Testis (tissue), 3 donors: ENCODE data around the gene CMTM4. TPM values are rescaled to one million over a fixed set of nuclear protein-coding genes. Genes with fewer than 3 reads are reported as not detected.
"Not testable (repeated sequence)": the region's sequence is repeated elsewhere in the genome, so short reads cannot be mapped to it uniquely, and the experiment has no call there.

ENCODE experiments used
- DNase-seq: peaks from one replicate; pipeline ENCODE4 v3.0.0-alpha.2; 2019
- H3K27ac ChIP-seq, 2 donors: fragments of 200-600 bp; sonication (generic); one replicate each; pipeline ENCODE4 v1.5.1; 2019
- H3K27me3 ChIP-seq: fragments of 200-600 bp; sonication (generic); one replicate; pipeline ENCODE4 v1.5.1; 2019
- H3K36me3 ChIP-seq: fragments of 200-600 bp; sonication (generic); one replicate; pipeline ENCODE4 v1.5.1; 2017; ENCODE audit warnings: low read depth; ENCODE audit errors: missing control alignments
- H3K4me1 ChIP-seq: fragments of 200-600 bp; sonication (generic); one replicate; pipeline ENCODE4 v1.5.1; 2019
- H3K4me3 ChIP-seq, 2 donors: fragments of 200-600 bp; sonication (generic); one replicate each; pipeline ENCODE4 v1.5.1; 2017 to 2019
- H3K9me3 ChIP-seq: fragments of 200-600 bp; sonication (generic); one replicate; pipeline ENCODE4 v1.5.1; 2017
- POLR2A ChIP-seq: fragments of 450-650 bp; IDR thresholded peaks from one replicate; pipeline ENCODE4 v1.6.1; 2017; ENCODE audit warnings: antibody characterized with exemption, mild to moderate bottlenecking, moderate library complexity
- WGBS, 2 donors: methylation state at CpG; one replicate each; pipeline ENCODE4 v1.1.5; 2018; 5-methylcytosine and 5-hydroxymethylcytosine counted together
- intact Hi-C: fragments of 100-400 bp; cut with DNase I; formaldehyde crosslinking; loops from one replicate; pipeline ENCODE4 v1.15.1; 2023; ENCODE audit warnings: low total_unique reads
- polyA plus RNA-seq: library from polyadenylated mRNA; stranded (reverse); fragments of 350-450 nt; fragmentation: Illumina TruSeq; extraction: RNeasy Lipid Tissue Mini Kit (QIAGEN cat#74804); gene quantifications from one replicate; pipeline ENCODE4 v1.2.3, GENCODE V29; 2014; ENCODE audit warnings: low read depth, low replicate concordance; ENCODE audit not compliant: insufficient read depth
- total RNA-seq, 2 donors: library from RNA; depleted of rRNA; stranded (reverse); fragments of >200 nt; gene quantifications; one replicate each; pipeline ENCODE4 v1.2.3, GENCODE V29; 2016
- TF ChIP-seq, protein P1 (sequence below), 3 experiments: fragments of 450-650 bp in 2 of 3; fragments of 200-600 bp in 1 of 3; sonication (generic) in 1 of 3; IDR thresholded peaks; one replicate each; pipeline ENCODE4 v1.5.1; 2016 to 2019; ENCODE audit warnings: antibody characterized with exemption in 3 of 3, mild to moderate bottlenecking in 2 of 3, moderate library complexity in 1 of 3

Gene CMTM4
- total and polyA plus RNA-seq, 3 donors from 2014 or later, result 22.2 to 59.2 (median 50.9) TPM

DNA sequence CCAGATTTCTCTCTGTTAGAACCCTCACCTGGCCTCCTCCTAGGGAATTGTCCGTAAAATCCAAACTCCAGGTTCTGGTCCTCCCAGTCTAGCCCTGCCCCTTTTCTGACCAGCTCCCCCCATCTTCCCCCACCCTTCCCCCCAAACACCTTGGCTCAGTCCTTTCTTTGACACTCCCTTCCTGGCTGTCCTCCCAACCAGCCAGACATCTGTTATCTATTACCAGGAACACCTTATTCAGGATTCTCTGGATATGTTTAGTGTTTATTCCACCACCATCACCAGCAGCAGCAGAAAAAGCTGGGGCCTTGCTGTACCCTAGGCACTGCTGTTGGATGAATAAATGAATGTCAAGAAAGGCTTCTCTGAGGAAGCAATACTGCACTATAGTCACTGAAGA, 96.1 kb downstream of the CMTM4 start:
- no peaks in the 10 kb centered on the region for H3K9me3 ChIP-seq
- no peak overlapping the region for H3K4me3 ChIP-seq
- no peak overlapping the region for H3K27ac ChIP-seq
- H3K27me3 ChIP-seq, result no peaks in the 10 kb centered on the region
- WGBS, 2 donors, result 92 to 100% methylated on average over 1 of the region's 1 CpG
- peaks cover 9% of the 10 kb centered on the region for H3K4me1 ChIP-seq
- DNase-seq, result no peak
- TF ChIP-seq, protein P1, sequence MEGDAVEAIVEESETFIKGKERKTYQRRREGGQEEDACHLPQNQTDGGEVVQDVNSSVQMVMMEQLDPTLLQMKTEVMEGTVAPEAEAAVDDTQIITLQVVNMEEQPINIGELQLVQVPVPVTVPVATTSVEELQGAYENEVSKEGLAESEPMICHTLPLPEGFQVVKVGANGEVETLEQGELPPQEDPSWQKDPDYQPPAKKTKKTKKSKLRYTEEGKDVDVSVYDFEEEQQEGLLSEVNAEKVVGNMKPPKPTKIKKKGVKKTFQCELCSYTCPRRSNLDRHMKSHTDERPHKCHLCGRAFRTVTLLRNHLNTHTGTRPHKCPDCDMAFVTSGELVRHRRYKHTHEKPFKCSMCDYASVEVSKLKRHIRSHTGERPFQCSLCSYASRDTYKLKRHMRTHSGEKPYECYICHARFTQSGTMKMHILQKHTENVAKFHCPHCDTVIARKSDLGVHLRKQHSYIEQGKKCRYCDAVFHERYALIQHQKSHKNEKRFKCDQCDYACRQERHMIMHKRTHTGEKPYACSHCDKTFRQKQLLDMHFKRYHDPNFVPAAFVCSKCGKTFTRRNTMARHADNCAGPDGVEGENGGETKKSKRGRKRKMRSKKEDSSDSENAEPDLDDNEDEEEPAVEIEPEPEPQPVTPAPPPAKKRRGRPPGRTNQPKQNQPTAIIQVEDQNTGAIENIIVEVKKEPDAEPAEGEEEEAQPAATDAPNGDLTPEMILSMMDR (IDR thresholded peaks at IDR 0.05), result no peak
- no peak for TF ChIP-seq POLR2A
- H3K36me3 ChIP-seq, result no peaks in the 10 kb centered on the region
- intact Hi-C loops, result loop anchor here (10.0 kb wide), 1 partner anchor 116 kb away; no protein-coding TSS in a partner anchor

DNA sequence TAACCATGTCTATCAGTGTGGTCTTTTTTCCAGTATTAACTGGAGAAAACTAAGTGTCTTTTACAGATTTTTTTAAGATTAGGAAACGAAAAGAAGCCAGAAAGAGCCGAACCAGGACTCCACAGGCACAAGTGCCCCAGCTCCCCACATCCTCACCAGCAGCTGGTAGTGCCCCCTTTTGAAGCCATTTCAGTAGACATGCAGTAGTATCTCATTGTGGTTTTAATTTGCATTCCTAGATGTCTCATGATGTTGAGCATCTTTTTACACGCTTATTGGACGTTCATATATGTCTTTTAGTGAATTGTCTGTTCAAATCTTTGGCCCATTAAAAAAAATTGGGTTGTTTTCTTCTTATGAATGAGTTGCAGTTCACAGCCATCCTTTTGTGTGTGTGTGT, 96.8 kb downstream of the CMTM4 start:
- H3K9me3 ChIP-seq, result no peaks in the 10 kb centered on the region
- no peaks in the 10 kb centered on the region for H3K36me3 ChIP-seq
- no peak overlapping the region for H3K27ac ChIP-seq
- TF ChIP-seq POLR2A, result no peak
- TF ChIP-seq, protein P1 (IDR thresholded peaks at IDR 0.05), result no peak
- intact Hi-C loops, result loop anchor here (10.0 kb wide), 1 partner anchor 115 kb away; no protein-coding TSS in a partner anchor
- WGBS, 2 donors, result 84 to 93% methylated on average over 4 of the region's 4 CpGs
- no peaks in the 10 kb centered on the region for H3K27me3 ChIP-seq
- H3K4me1 ChIP-seq, result peaks cover 9% of the 10 kb centered on the region
- no peak overlapping the region for H3K4me3 ChIP-seq
- DNase-seq, result no peak

DNA sequence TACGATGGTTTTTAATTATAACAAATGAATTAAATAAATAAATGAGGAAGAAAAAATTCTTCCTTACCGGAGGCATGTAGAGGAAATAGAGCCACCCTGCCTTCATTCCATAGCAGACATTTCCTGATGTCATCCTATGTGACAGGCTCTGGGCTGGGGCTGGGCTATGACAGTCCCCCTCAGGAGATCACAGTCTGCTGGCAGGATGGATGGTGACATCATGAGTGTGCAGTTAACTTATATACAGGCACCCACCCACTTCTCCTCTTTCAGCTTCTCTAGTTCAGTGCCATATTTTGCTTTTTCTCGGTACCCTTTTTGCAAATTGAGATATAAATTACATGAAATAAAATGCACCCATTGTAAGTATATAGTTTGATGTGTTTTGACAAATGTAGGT, 98.4 kb downstream of the CMTM4 start:
- TF ChIP-seq, protein P1 (IDR thresholded peaks at IDR 0.05), result no peak
- TF ChIP-seq POLR2A, result no peak
- peaks cover under 1% of the 10 kb centered on the region for H3K4me1 ChIP-seq
- WGBS, 2 donors, result 87% methylated on average over 3 of the region's 3 CpGs
- no peaks in the 10 kb centered on the region for H3K27me3 ChIP-seq
- no peak overlapping the region for H3K27ac ChIP-seq
- no peaks in the 10 kb centered on the region for H3K36me3 ChIP-seq
- intact Hi-C loops, result no loop called here
- H3K4me3 ChIP-seq, result no peak overlapping the region
- no peaks in the 10 kb centered on the region for H3K9me3 ChIP-seq
- no peak for DNase-seq

DNA sequence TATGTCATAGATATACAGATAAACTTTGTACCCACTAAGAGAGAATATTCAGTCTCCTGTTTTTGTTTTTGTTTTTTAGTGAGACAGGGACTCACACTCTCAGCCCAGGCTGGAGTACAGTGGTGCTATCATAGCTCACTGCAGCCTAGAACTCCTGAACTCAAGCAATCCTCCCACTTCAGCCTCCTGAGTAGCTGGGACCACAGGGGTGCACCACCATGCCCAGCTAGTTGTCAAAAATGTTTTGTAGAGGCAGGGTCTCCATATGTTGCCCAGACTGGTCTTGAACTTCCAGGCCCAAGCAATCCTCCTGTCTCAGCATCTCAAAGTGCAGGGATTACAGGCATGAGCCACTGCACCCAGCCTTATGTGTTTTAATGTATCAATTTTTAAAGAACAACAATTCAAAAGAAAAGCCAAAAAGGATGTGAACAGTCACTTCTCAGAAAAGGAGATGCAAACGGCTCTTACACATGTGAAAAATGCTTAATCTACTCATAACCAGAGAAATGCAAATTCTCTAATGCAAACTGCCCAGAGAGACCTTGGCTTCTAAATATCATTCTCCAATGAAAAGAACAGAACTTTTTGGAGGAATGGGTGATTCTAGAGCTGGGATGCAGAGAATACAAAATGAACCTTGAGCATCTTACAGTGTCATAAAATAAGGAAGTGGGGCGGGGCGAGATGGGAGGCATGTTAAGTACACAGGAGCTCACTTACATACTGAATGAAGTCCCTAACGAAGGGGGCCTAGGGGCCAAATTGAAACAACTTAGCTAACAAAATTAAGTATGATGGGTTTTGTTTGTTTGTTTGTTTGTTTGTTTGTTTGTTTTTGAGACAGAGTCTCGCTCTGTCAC, 99.3 kb downstream of the CMTM4 start:
- intact Hi-C loops, result no loop called here

DNA sequence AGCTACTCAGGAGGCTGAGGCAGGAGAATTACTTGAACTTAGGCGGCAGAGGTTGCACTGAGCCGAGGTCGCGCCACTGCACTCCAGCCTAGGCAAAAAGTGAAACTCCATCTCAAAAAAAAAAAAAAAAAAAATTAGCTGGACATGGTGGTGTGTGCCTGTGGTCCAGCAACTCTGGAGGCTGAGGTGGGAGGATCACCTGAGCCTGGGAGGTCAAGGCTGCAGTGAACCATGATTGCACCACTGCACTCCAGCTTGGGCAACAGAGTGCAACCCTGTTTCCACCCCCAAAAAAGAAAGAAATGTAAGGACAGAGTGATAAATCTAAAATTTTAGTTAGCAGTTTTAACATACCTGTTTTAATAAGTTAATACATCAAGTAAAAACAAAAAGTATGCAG, 100.0 kb downstream of the CMTM4 start:
- WGBS, 2 donors, result 96 to 100% methylated on average over 4 of the region's 4 CpGs
- H3K4me1 ChIP-seq, H3K36me3 ChIP-seq, intact Hi-C loops, DNase-seq, H3K4me3 ChIP-seq, H3K27ac ChIP-seq, H3K9me3 ChIP-seq, H3K27me3 ChIP-seq: not testable (repeated sequence)

More for the DNA sequence above, 99.3 kb downstream of the CMTM4 start:
- H3K9me3 ChIP-seq, result no peaks in the 10 kb centered on the region
- TF ChIP-seq, protein P1 (IDR thresholded peaks at IDR 0.05), result no peak
- TF ChIP-seq POLR2A, result no peak
- no peak for DNase-seq
- H3K27ac ChIP-seq, result no peak overlapping the region
- no peaks in the 10 kb centered on the region for H3K4me1 ChIP-seq
- H3K4me3 ChIP-seq, result no peak overlapping the region
- no peaks in the 10 kb centered on the region for H3K27me3 ChIP-seq
- no peaks in the 10 kb centered on the region for H3K36me3 ChIP-seq
- WGBS, 2 donors, result 86 to 88% methylated on average over 5 of the region's 5 CpGs
